Smooth muscle cell (in vitro differentiated cells): ENCODE data around the gene CNGA1. TPM values are rescaled to one million over a fixed set of nuclear protein-coding genes. Genes with fewer than 3 reads are reported as not detected.

ENCODE experiments used
- DNase-seq: peaks from one replicate; lab custom pipeline; 2025; ENCODE audit not compliant: unreplicated experiment; lab: John Stamatoyannopoulos, UW
- H2AFZ ChIP-seq: fragments of 200-600 bp; sonication (generic); 2 replicates; pipeline ENCODE4 v1.6.0; 2016; ENCODE audit warnings: antibody characterized with exemption, low read depth, mild to moderate bottlenecking
- H3F3A ChIP-seq: fragments of 200-600 bp; sonication (generic); 2 replicates; pipeline ENCODE4 v1.6.0; 2017; ENCODE audit warnings: antibody characterized with exemption, low read depth
- H3K27ac ChIP-seq: fragments of 200-600 bp; sonication (generic); 2 replicates; pipeline ENCODE4 v1.5.1; 2016; ENCODE audit warnings: low read depth, mild to moderate bottlenecking
- H3K27me3 ChIP-seq: fragments of 200-600 bp; sonication (generic); 2 replicates; pipeline ENCODE4 v1.6.1; 2016; ENCODE audit warnings: low read depth, mild to moderate bottlenecking
- H3K36me3 ChIP-seq: fragments of 200-600 bp; sonication (generic); 2 replicates; pipeline ENCODE4 v1.5.1; 2016; ENCODE audit warnings: low read depth
- H3K4me1 ChIP-seq: fragments of 200-600 bp; sonication (generic); 2 replicates; pipeline ENCODE4 v1.5.1; 2016; ENCODE audit warnings: low read depth
- H3K4me2 ChIP-seq: fragments of 200-600 bp; sonication (generic); 2 replicates; pipeline ENCODE4 v1.6.0; 2016; ENCODE audit warnings: mild to moderate bottlenecking
- H3K4me3 ChIP-seq: fragments of 200-600 bp; sonication (generic); 2 replicates; pipeline ENCODE4 v1.5.1; 2016; ENCODE audit warnings: mild to moderate bottlenecking
- H3K79me2 ChIP-seq: fragments of 200-600 bp; sonication (generic); 2 replicates; pipeline ENCODE4 v1.6.0; 2016; ENCODE audit warnings: low read depth, mild to moderate bottlenecking
- H3K9ac ChIP-seq: fragments of 200-600 bp; sonication (generic); 2 replicates; pipeline ENCODE4 v1.6.0; 2016; ENCODE audit warnings: low read depth
- H3K9me3 ChIP-seq: fragments of 200-600 bp; sonication (generic); replicated peaks from 2 replicates; pipeline ENCODE4 v1.5.1; 2016; ENCODE audit warnings: low read depth
- H4K20me1 ChIP-seq: fragments of 200-600 bp; sonication (generic); 2 replicates; pipeline ENCODE4 v1.6.0; 2016; ENCODE audit warnings: low read depth
- WGBS: methylation state at CpG from one replicate; pipeline ENCODE4 v1.1.7; 2016; ENCODE audit warnings: low lambda C conversion rate; 5-methylcytosine and 5-hydroxymethylcytosine counted together
- polyA plus RNA-seq: library from polyadenylated mRNA; unstranded; fragments of >200 nt; fragmentation: Nextera tagmentation; extraction: Ambion mirVana; gene quantifications from 2 replicates; pipeline ENCODE4 v1.2.1, GENCODE V29; 2016
- total RNA-seq: library from RNA; depleted of rRNA; stranded (reverse); fragments of >200 nt; gene quantifications from 2 replicates; pipeline ENCODE4 v1.2.3, GENCODE V29; 2014
- TF ChIP-seq, protein P1 (sequence below): fragments of 200-600 bp; sonication (generic); IDR thresholded peaks from 2 replicates; pipeline ENCODE4 v1.5.1; 2017; ENCODE audit warnings: borderline replicate concordance, mild to moderate bottlenecking, antibody characterized with exemption; ENCODE audit not compliant: insufficient read depth, poor library complexity, severe bottlenecking

Gene CNGA1
- total and polyA plus RNA-seq, 2 experiments from 2014 or later = 0.31 to 0.69 TPM

DNA sequence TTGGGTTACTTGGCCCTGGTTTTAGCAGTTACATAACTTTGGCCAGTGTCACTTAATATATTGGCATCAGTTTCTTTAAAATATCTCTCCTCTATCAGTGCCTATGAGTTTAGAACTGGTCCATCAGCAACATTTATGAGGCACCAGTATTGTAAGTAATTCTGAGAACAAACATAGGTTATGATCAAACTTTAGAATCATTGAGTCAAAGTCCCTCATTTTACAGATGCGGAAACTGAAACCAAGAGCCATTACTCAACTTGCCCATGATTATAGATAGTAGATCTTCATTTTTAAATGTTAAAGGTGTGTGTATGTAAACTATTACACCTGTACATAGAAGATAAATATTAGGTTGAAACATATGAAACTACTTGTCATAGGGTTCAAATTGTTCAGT is 4.6 kb upstream of the CNGA1 start:
- Histone ChIP-seq H3K4me2 (no peak overlapping the region), H3K27ac (no peak overlapping the region), H3K27me3 (no peaks in the 10 kb centered on the region), H3K36me3 (no peaks in the 10 kb centered on the region), H3K9me3 (no peaks in the 10 kb centered on the region), H3K79me2 (no peaks in the 10 kb centered on the region), H3F3A (no peaks in the 10 kb centered on the region), H3K9ac (no peak overlapping the region), H4K20me1 (no peaks in the 10 kb centered on the region), H3K4me3 (no peak overlapping the region), H3K4me1 (no peaks in the 10 kb centered on the region), H2AFZ (no peak overlapping the region)
- no peak for DNase-seq
- TF ChIP-seq, protein P1, sequence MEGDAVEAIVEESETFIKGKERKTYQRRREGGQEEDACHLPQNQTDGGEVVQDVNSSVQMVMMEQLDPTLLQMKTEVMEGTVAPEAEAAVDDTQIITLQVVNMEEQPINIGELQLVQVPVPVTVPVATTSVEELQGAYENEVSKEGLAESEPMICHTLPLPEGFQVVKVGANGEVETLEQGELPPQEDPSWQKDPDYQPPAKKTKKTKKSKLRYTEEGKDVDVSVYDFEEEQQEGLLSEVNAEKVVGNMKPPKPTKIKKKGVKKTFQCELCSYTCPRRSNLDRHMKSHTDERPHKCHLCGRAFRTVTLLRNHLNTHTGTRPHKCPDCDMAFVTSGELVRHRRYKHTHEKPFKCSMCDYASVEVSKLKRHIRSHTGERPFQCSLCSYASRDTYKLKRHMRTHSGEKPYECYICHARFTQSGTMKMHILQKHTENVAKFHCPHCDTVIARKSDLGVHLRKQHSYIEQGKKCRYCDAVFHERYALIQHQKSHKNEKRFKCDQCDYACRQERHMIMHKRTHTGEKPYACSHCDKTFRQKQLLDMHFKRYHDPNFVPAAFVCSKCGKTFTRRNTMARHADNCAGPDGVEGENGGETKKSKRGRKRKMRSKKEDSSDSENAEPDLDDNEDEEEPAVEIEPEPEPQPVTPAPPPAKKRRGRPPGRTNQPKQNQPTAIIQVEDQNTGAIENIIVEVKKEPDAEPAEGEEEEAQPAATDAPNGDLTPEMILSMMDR = no peak
- WGBS = 97% methylated on average over 1 of the region's 1 CpG

DNA sequence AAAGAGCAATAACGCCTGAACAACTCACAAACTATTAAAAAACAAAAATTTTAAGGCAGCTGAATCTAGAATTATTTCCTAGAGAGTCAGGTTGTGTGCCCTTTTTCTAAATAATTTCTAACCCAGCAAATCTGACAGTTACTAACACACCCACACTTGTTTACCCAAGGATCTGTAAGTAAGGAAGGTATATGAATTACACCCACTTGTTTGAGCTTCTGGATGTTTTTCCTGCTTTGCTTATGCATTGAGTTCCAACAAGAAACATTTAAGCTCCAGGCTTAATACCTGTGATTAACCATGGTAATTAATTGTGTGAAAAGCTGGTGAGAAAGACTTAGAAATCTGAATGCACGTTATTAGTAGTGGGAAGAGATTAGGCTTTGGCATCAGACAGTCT is 1.6 kb upstream of the CNGA1 start:
- Histone ChIP-seq H3K27ac (peak overlapping the region; percentile 89), H3K4me2 (peak overlapping the region; percentile 91), H3K27me3 (no peaks in the 10 kb centered on the region), H3K9ac (no peak overlapping the region), H4K20me1 (no peaks in the 10 kb centered on the region), H3K9me3 (no peaks in the 10 kb centered on the region), H3K36me3 (no peaks in the 10 kb centered on the region), H3K4me3 (peak overlapping the region; percentile 73), H3K4me1 (no peaks in the 10 kb centered on the region), H3F3A (no peaks in the 10 kb centered on the region), H3K79me2 (no peaks in the 10 kb centered on the region), H2AFZ (no peak overlapping the region)
- DNase-seq = no peak
- TF ChIP-seq, protein P1 = no peak
- 69% methylated on average over 2 of the region's 2 CpGs for WGBS

DNA sequence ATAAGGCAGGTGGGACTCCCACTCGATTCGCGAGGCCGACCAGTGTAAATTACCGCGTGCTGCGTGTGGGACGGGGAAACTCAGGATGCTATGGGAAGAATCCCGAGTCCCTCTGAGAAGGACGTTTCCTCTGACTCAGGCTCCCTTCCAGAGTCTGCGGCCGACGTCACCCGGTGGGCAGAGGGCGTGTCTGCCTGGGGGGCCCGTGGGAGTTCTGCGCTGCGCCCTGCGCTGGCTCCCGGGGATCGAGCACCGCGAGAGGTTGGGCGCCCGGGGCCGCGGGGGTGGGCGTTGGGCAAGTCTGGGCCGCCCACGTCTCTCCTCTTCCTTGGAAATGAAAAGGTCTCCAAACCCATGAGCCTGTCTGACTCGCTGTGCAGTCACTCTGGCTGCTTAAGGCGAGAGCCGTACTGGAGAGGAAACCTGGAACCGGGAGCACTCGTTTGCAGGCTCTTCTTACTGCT is 659 bp upstream of the CNGA1 start:
- TF ChIP-seq, protein P1 = no peak
- peak; percentile 42 for DNase-seq
- H3K36me3 ChIP-seq = no peaks in the 10 kb centered on the region
- H4K20me1 ChIP-seq = no peaks in the 10 kb centered on the region
- no peaks in the 10 kb centered on the region for H3K79me2 ChIP-seq
- peak overlapping the region; percentile 94 for H3K9ac ChIP-seq
- no peaks in the 10 kb centered on the region for H3K9me3 ChIP-seq
- H2AFZ ChIP-seq = peak overlapping the region; percentile 89
- H3K4me3 ChIP-seq = peak overlapping the region; percentile 73
- H3F3A ChIP-seq = no peaks in the 10 kb centered on the region
- H3K27ac ChIP-seq = peak overlapping the region; percentile 89
- no peaks in the 10 kb centered on the region for H3K4me1 ChIP-seq
- H3K4me2 ChIP-seq = peak overlapping the region; percentile 91
- H3K27me3 ChIP-seq = no peaks in the 10 kb centered on the region
- WGBS = under 1% methylated on average over 35 of the region's 35 CpGs

DNA sequence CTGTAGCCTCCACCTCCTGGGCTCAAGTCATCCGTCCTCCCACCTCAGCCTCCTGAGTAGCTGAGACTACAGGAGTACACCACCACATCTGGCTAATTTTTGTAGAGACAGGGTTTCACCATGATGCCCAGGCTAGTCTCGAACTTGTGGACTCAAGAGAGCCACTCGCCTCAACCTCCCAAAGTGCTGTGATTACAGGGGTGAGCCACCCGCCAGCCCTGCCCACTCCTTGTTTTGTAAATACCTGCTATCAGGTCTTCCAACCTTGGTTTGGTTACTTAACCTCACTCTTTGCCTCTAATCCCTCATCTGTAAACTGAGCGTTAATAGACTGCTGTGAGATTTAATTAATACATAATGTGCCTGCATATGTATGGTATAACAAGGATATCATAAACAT is 803 bp downstream of the CNGA1 start:
- H3K4me2 ChIP-seq = peak overlapping the region; percentile 91

More for the DNA sequence above, 803 bp downstream of the CNGA1 start:
- H2AFZ ChIP-seq = peak overlapping the region; percentile 89
- H3K27me3 ChIP-seq = no peaks in the 10 kb centered on the region
- peak overlapping the region; percentile 89 for H3K27ac ChIP-seq
- H3F3A ChIP-seq = no peaks in the 10 kb centered on the region
- H4K20me1 ChIP-seq = no peaks in the 10 kb centered on the region
- TF ChIP-seq, protein P1 = no peak
- no peaks in the 10 kb centered on the region for H3K36me3 ChIP-seq
- no peaks in the 10 kb centered on the region for H3K9me3 ChIP-seq
- DNase-seq = no peak
- peak overlapping the region; percentile 94 for H3K9ac ChIP-seq
- 95% methylated on average over 5 of the region's 5 CpGs for WGBS
- peak overlapping the region; percentile 73 for H3K4me3 ChIP-seq
- H3K4me1 ChIP-seq = no peaks in the 10 kb centered on the region
- no peaks in the 10 kb centered on the region for H3K79me2 ChIP-seq
